Heart right ventricle (tissue), 16 donors: ENCODE results near the gene TRIM47. TPM values are rescaled to one million over a fixed set of nuclear protein-coding genes. Genes with fewer than 3 reads are reported as not detected.

Experiments
- ATAC-seq, 8 donors: fragments of 200-7000 bp; cut with Tn5 transposase; one replicate each; pipeline ENCODE4 v1.9.1; 2020; ENCODE audit warnings: mild to moderate bottlenecking in 8 of 8, moderate library complexity in 8 of 8, moderate number of reproducible peaks in 1 of 8
- DNase-seq, 2 donors: peaks; one replicate each; pipeline ENCODE4 v3.0.0-alpha.2; 2020
- H3K27ac ChIP-seq, 10 donors: fragments of 200-600 bp; sonication (generic) in 2 of 10; one replicate each; pipeline versions ENCODE4 v1.5.0 to v1.8.0; 2020 to 2022; ENCODE audit warnings: mild to moderate bottlenecking in 3 of 10
- H3K27me3 ChIP-seq, 7 donors: fragments of 200-600 bp; one replicate each; pipeline ENCODE4 v1.8.0; 2021 to 2022; ENCODE audit warnings: mild to moderate bottlenecking in 2 of 7
- H3K36me3 ChIP-seq, 9 donors: fragments of 200-600 bp; sonication (generic) in 1 of 9; one replicate each; pipeline versions ENCODE4 v1.5.0 to v1.8.0; 2020 to 2022; ENCODE audit warnings: mild to moderate bottlenecking in 2 of 9
- H3K4me1 ChIP-seq, 9 donors: fragments of 200-600 bp; sonication (generic) in 1 of 9; one replicate each; pipeline versions ENCODE4 v1.5.0 to v1.8.0; 2020 to 2022; ENCODE audit warnings: mild to moderate bottlenecking in 4 of 9
- H3K4me3 ChIP-seq, 10 donors: fragments of 200-600 bp; sonication (generic) in 2 of 10; one replicate each; pipeline versions ENCODE4 v1.5.0 to v1.8.0; 2020 to 2022; ENCODE audit warnings: mild to moderate bottlenecking in 7 of 10, moderate library complexity in 2 of 10
- H3K9me3 ChIP-seq, 11 donors: fragments of 200-600 bp in 10 of 11; sonication (generic) in 2 of 11; one replicate each; pipeline versions ENCODE4 v1.5.0 to v1.8.0; 2013 to 2022; ENCODE audit warnings: mild to moderate bottlenecking in 2 of 11, control low read depth in 1 of 11, moderate library complexity in 1 of 11
- CTCF ChIP-seq, 9 donors: fragments of 200-600 bp; sonication (generic) in 2 of 9; IDR thresholded peaks; one replicate each; pipeline versions ENCODE4 v1.5.0 to v1.8.0; 2021 to 2022; ENCODE audit warnings: antibody characterized with exemption in 9 of 9, mild to moderate bottlenecking in 5 of 9, moderate library complexity in 1 of 9
- WGBS, 2 donors: extraction: QIAGEN DNeasy Blood & Tissue Kit; methylation state at CpG; one replicate each; pipeline ENCODE4 v1.1.7; 2013; ENCODE audit warnings: inconsistent platforms in 1 of 2; 5-methylcytosine and 5-hydroxymethylcytosine counted together
- intact Hi-C, 10 donors: fragments of 100-400 bp; cut with DNase I; formaldehyde crosslinking; loops; one replicate each; pipeline versions ENCODE4 v1.11.1 to v1.14.2; 2022
- polyA plus RNA-seq, 2 donors: library from polyadenylated mRNA; stranded (reverse); fragments of 200-250 nt; gene quantifications; one replicate each; pipeline ENCODE4 v1.2.3, GENCODE V29; 2013
- total RNA-seq, 10 donors: library from RNA; stranded (reverse); fragmentation: NEBNext Ultra II Directional in 3 of 10; extraction: Animal tissue kit (Norgen Biotek cat#: 25700) in 3 of 10; gene quantifications; one replicate each; pipeline versions ENCODE4 v1.2.1 to v1.2.4, GENCODE V29; 2021 to 2023
- donor health status: Arrhythmogenic right ventricular cardiomyopathy.
- donor health status: ischemic (EF 13 %, LVEDD 7.1; RV severe dilation, severe dysfunction).
- donor health status: healthy with polysubstance abuse.
- donor health status: DM: no; HTN: yes; CAD: no.
- donor health status: DM: no; HTN: no; CAD: no.
- donor health status: ischemic (EF 25% LVEDD 6.9; RV normal size, moderate dysfunction).
- donor health status: ischemic (EF 25% LVEDD 5.7; RV mildly dilated, moderate dysfunction).
- donor health status: healthy.
- donor health status: DM: yes; HTN: yes; CAD: no.
- donor health status: Ischemic cardiomyopathy.
- donor health status: ischemic (EF 35%, LVEDD 5.7; RV mildly dilated, moderate dysfunction).
- donor health status: nonischemic (EF 11% LVEDD 7.7; RV severe dilation, severe dysfunction).
- donor health status: DM: yes; HTN: yes; CAD: no.
- donor health status: PGD.
- donor health status: ischemic (EF 29% LVEDD 5.4; RV normal size, mild dysfunction).
- donor health status: nonischemic (EF 23%, LVEDD 6.1; RV moderate dilation, normal function).

The TRIM47 gene
- total and polyA plus RNA-seq, 12 donors = 9.3 to 53.1 (median 22.5) TPM

GRCh38 chr17:75842963-75843576, 35.3 kb downstream of the TRIM47 start:
- 88 to 96% methylated on average over 22 of the region's 22 CpGs for WGBS, 2 donors
- no peak for ATAC-seq
- no peaks in the 10 kb centered on the region for H3K9me3 ChIP-seq
- no peaks in the 10 kb centered on the region for H3K27me3 ChIP-seq
- DNase-seq = no peak
- peak overlapping the region in 6 of 10 donors; percentile 19 to 64 (median 30) for H3K4me3 ChIP-seq
- H3K27ac ChIP-seq = peak overlapping the region in 7 of 10 donors; percentile 1 to 97 (median 87)
- intact Hi-C loops = no loop called here
- peaks cover 32 to 54% (median 43%) of the 10 kb centered on the region in 9 donors for H3K4me1 ChIP-seq
- H3K36me3 ChIP-seq = peaks cover 0 to 60% (median 20%) of the 10 kb centered on the region in 9 donors
- no peak for TF ChIP-seq CTCF (IDR thresholded peaks at IDR 0.05)

GRCh38 chr17:75842411-75842810, 36.0 kb downstream of the TRIM47 start:
- H3K27ac ChIP-seq = peak overlapping the region in 1 of 10 donors; percentile 97
- peaks cover 0 to 57% (median 14%) of the 10 kb centered on the region in 9 donors for H3K36me3 ChIP-seq
- ATAC-seq = no peak
- intact Hi-C loops = no loop called here
- 90 to 91% methylated on average over 18 of the region's 18 CpGs for WGBS, 2 donors
- no peak for TF ChIP-seq CTCF (IDR thresholded peaks at IDR 0.05)
- H3K4me1 ChIP-seq = peaks cover 29 to 52% (median 39%) of the 10 kb centered on the region in 9 donors
- DNase-seq = no peak
- H3K9me3 ChIP-seq = no peaks in the 10 kb centered on the region
- H3K27me3 ChIP-seq = no peaks in the 10 kb centered on the region
- H3K4me3 ChIP-seq = peak overlapping the region in 1 of 10 donors; percentile 64

GRCh38 chr17:75840799-75841164, 37.6 kb downstream of the TRIM47 start:
- 73% methylated on average over 7 of the region's 7 CpGs for WGBS, 2 donors
- intact Hi-C loops = no loop called here
- ATAC-seq = no peak

More at GRCh38 chr17:75840799-75841164, 37.6 kb downstream of the TRIM47 start:
- peaks cover 0 to 53% (median 1%) of the 10 kb centered on the region in 9 donors for H3K36me3 ChIP-seq
- no peaks in the 10 kb centered on the region for H3K27me3 ChIP-seq
- no peaks in the 10 kb centered on the region for H3K9me3 ChIP-seq
- peaks cover 13 to 36% (median 23%) of the 10 kb centered on the region in 9 donors for H3K4me1 ChIP-seq
- no peak overlapping the region for H3K4me3 ChIP-seq
- H3K27ac ChIP-seq = no peak overlapping the region
- no peak for DNase-seq
- no peak for TF ChIP-seq CTCF (IDR thresholded peaks at IDR 0.05)
